Osteoblast (primary cell): Measurements from ENCODE around the gene NOS1AP. TPM values are rescaled to one million over a fixed set of nuclear protein-coding genes. Genes with fewer than 3 reads are reported as not detected.
"Not testable (repeated sequence)": the region's sequence is repeated elsewhere in the genome, so short reads cannot be mapped to it uniquely, and the experiment has no call there.

Source experiments
- DNase-seq: peaks from one replicate; pipeline ENCODE4 v3.0.0; 2011; ENCODE audit warnings: low spot score, mixed read lengths; ENCODE audit not compliant: insufficient read length; ENCODE audit errors: missing footprints
- H2AFZ ChIP-seq: 2 replicates; pipeline ENCODE4 v1.6.0; 2011; ENCODE audit warnings: mild to moderate bottlenecking, low read length
- H3K27ac ChIP-seq: 2 replicates; pipeline ENCODE4 v1.5.1; 2011; ENCODE audit warnings: mild to moderate bottlenecking, low read depth, low read length, moderate library complexity
- H3K27me3 ChIP-seq: 2 replicates; pipeline ENCODE4 v1.6.0; 2012; ENCODE audit warnings: mild to moderate bottlenecking, control low read depth, inconsistent platforms, low read length, moderate library complexity; ENCODE audit not compliant: insufficient read depth
- H3K36me3 ChIP-seq: 2 replicates; pipeline ENCODE4 v1.5.1; 2011; ENCODE audit warnings: mild to moderate bottlenecking, low read length, control low read depth, moderate library complexity; ENCODE audit not compliant: insufficient read depth
- H3K4me1 ChIP-seq: 2 replicates; pipeline ENCODE4 v1.5.1; 2011; ENCODE audit warnings: mild to moderate bottlenecking, low read length, control low read depth, moderate library complexity; ENCODE audit not compliant: insufficient read depth
- H3K4me2 ChIP-seq: 2 replicates; pipeline ENCODE4 v1.6.0; 2011; ENCODE audit warnings: mild to moderate bottlenecking, low read length; ENCODE audit not compliant: insufficient read depth
- H3K4me3 ChIP-seq: fragments of 200-600 bp; sonication (generic); 3 replicates; pipeline ENCODE4 v1.5.1; 2012; ENCODE audit warnings: mild to moderate bottlenecking, low read length, inconsistent platforms; ENCODE audit not compliant: insufficient read depth
- H3K79me2 ChIP-seq: 2 replicates; pipeline ENCODE4 v1.6.0; 2012; ENCODE audit warnings: mild to moderate bottlenecking, low read length, control low read depth, inconsistent platforms; ENCODE audit not compliant: insufficient read depth
- H3K9me3 ChIP-seq: 2 replicates; pipeline ENCODE4 v1.5.1; 2011; ENCODE audit warnings: low read depth, low read length, control low read depth
- H4K20me1 ChIP-seq: 2 replicates; pipeline ENCODE4 v1.6.0; 2012; ENCODE audit warnings: mild to moderate bottlenecking, low read length, control low read depth; ENCODE audit not compliant: insufficient read depth
- CTCF ChIP-seq: IDR thresholded peaks from 2 replicates; pipeline ENCODE4 v1.5.1; 2011; ENCODE audit warnings: mild to moderate bottlenecking, low read depth, low read length, moderate library complexity; ENCODE audit errors: extremely low read depth
- small RNA-seq: library from RNA; depleted of rRNA; stranded (forward); fragments of <200 nt; gene quantifications from one replicate; pipeline ENCODE3, GENCODE V24; 2012
- total RNA-seq: library from RNA; depleted of rRNA; stranded (reverse); fragments of >200 nt; gene quantifications from 2 replicates; pipeline ENCODE4 v1.2.3, GENCODE V29; 2012

Gene NOS1AP
- total RNA-seq, 1 donor: not detected

- Histone ChIP-seq H3K27ac (no peak overlapping the region), H3K79me2 (no peaks in the 10 kb centered on the region), H3K4me3 (no peak overlapping the region), H3K27me3 (no peaks in the 10 kb centered on the region), H4K20me1 (no peaks in the 10 kb centered on the region), H3K4me2 (no peak overlapping the region), H3K36me3 (no peaks in the 10 kb centered on the region), H2AFZ (no peak overlapping the region), H3K9me3 (no peaks in the 10 kb centered on the region), H3K4me1 (no peaks in the 10 kb centered on the region)
- no peak for TF ChIP-seq CTCF
- no peak for DNase-seq
Observed at GRCh38 chr1:162416909-162417308, 347.4 kb downstream of the NOS1AP start.

GRCh38 chr1:162417650-162418049 lies 348.2 kb downstream of the NOS1AP start:
- no peaks in the 10 kb centered on the region for H3K4me1 ChIP-seq
- no peak for TF ChIP-seq CTCF

GRCh38 chr1:162418584-162418983 lies 349.1 kb downstream of the NOS1AP start:
- H3K4me2 ChIP-seq, H3K36me3 ChIP-seq, H4K20me1 ChIP-seq, H3K79me2 ChIP-seq, DNase-seq, H3K4me1 ChIP-seq, H3K27ac ChIP-seq, H3K27me3 ChIP-seq, H3K9me3 ChIP-seq, H3K4me3 ChIP-seq, H2AFZ ChIP-seq: not testable (repeated sequence)

More at GRCh38 chr1:162417650-162418049, 348.2 kb downstream of the NOS1AP start:
- Histone ChIP-seq H3K4me2 (no peak overlapping the region), H2AFZ (no peak overlapping the region), H3K27me3 (no peaks in the 10 kb centered on the region), H3K79me2 (no peaks in the 10 kb centered on the region), H4K20me1 (no peaks in the 10 kb centered on the region), H3K27ac (no peak overlapping the region), H3K9me3 (no peaks in the 10 kb centered on the region), H3K4me3 (no peak overlapping the region), H3K36me3 (no peaks in the 10 kb centered on the region)
- DNase-seq: no peak

- H3K9me3 ChIP-seq, H3K4me1 ChIP-seq, H2AFZ ChIP-seq, H3K36me3 ChIP-seq, H3K27ac ChIP-seq, H3K4me3 ChIP-seq, H3K27me3 ChIP-seq, H4K20me1 ChIP-seq, H3K4me2 ChIP-seq, DNase-seq, H3K79me2 ChIP-seq: not testable (repeated sequence)
Observed at GRCh38 chr1:162419450-162419931, 350.0 kb downstream of the NOS1AP start.

Small RNA genes within 50 kb of the gene (small RNA-seq; reads per million reads assigned to genes)
- gene MIR4654 (not detected), gene MIR556 (not detected), gene RNA5SP61 (not detected)

Other genes starting within 250 kb of the NOS1AP start
- 49.9 and 58.9 TPM in 2 replicates for gene OLFML2B, start 45.8 kb upstream of the NOS1AP start, total RNA-seq